Neuronal stem cell (in vitro differentiated cells): ENCODE results near the gene TLL1.

Source experiments
- DNase-seq: peaks from one replicate; pipeline ENCODE4 v3.0.0-alpha.2; 2013; ENCODE audit warnings: low spot score
- H2AFZ ChIP-seq: one replicate; pipeline ENCODE4 v1.6.1; 2013; ENCODE audit warnings: mild to moderate bottlenecking, low read length, inconsistent platforms
- H2AK5ac ChIP-seq: 2 replicates; pipeline ENCODE4 v1.6.1; 2013; ENCODE audit warnings: low read depth, mild to moderate bottlenecking, inconsistent platforms, low read length, moderate library complexity, mixed read lengths
- H2BK120ac ChIP-seq: 2 replicates; pipeline ENCODE4 v1.6.1; 2013; ENCODE audit warnings: low read depth, mild to moderate bottlenecking, inconsistent platforms, low read length, moderate library complexity, mixed read lengths
- H2BK12ac ChIP-seq: one replicate; pipeline ENCODE4 v1.6.1; 2013; ENCODE audit warnings: low read length, inconsistent platforms
- H2BK15ac ChIP-seq: 2 replicates; pipeline ENCODE4 v1.6.1; 2013; ENCODE audit warnings: mild to moderate bottlenecking, low read length, inconsistent platforms, mixed read lengths
- H2BK5ac ChIP-seq: one replicate; pipeline ENCODE4 v1.6.1; 2013; ENCODE audit warnings: inconsistent platforms, mild to moderate bottlenecking, low read length, moderate library complexity
- H3K14ac ChIP-seq: one replicate; pipeline ENCODE4 v1.6.1; 2013; ENCODE audit warnings: low read length, inconsistent platforms
- H3K18ac ChIP-seq: 2 replicates; pipeline ENCODE4 v1.6.1; 2013; ENCODE audit warnings: low read length, inconsistent platforms
- H3K23ac ChIP-seq: 2 replicates; pipeline ENCODE4 v1.6.1; 2013; ENCODE audit warnings: low read depth, mild to moderate bottlenecking, mixed read lengths, low read length, inconsistent platforms; ENCODE audit not compliant: poor library complexity
- H3K27ac ChIP-seq: replicated peaks from 3 replicates; pipeline ENCODE4 v1.5.1; 2013; ENCODE audit warnings: low read length, inconsistent platforms
- H3K27me3 ChIP-seq, 3 experiments: 2 replicates each; pipeline ENCODE4 v1.6.1; 2013; ENCODE audit warnings: low read length in 3 of 3, mild to moderate bottlenecking in 2 of 3, inconsistent platforms in 1 of 3, low read depth in 1 of 3, mixed read lengths in 1 of 3, moderate library complexity in 1 of 3; ENCODE audit not compliant: control insufficient read depth in 3 of 3, insufficient read depth in 3 of 3
- H3K36me3 ChIP-seq, 2 donors: replicated peaks in 1 of 2; 2 replicates each; pipeline ENCODE4 v1.6.1; 2013; ENCODE audit warnings: low read length in 2 of 2; ENCODE audit not compliant: control insufficient read depth in 2 of 2, insufficient read depth in 2 of 2
- H3K4ac ChIP-seq: 2 replicates; pipeline ENCODE4 v1.6.1; 2013; ENCODE audit warnings: inconsistent platforms, mild to moderate bottlenecking, low read length, moderate library complexity
- H3K4me1 ChIP-seq, 2 donors: 1 replicate in 1 of 2; 2 replicates in 1 of 2; pipeline ENCODE4 v1.6.1; 2013; ENCODE audit warnings: low read length in 2 of 2, low read depth in 1 of 2; ENCODE audit not compliant: control insufficient read depth in 2 of 2, insufficient read depth in 1 of 2
- H3K4me2 ChIP-seq: one replicate; pipeline ENCODE4 v1.6.1; 2013; ENCODE audit warnings: mild to moderate bottlenecking, low read length, inconsistent platforms; ENCODE audit not compliant: insufficient read depth, poor library complexity, severe bottlenecking
- H3K4me3 ChIP-seq, 2 donors: 2 replicates each; pipeline ENCODE4 v1.5.1; 2013; ENCODE audit warnings: low read length in 2 of 2, mild to moderate bottlenecking in 2 of 2, inconsistent platforms in 1 of 2, moderate library complexity in 1 of 2
- H3K79me1 ChIP-seq: one replicate; pipeline ENCODE4 v1.6.1; 2013; ENCODE audit warnings: low read depth, mild to moderate bottlenecking, inconsistent platforms, low read length, moderate library complexity
- H3K9ac ChIP-seq: one replicate; pipeline ENCODE4 v1.6.1; 2013; ENCODE audit warnings: mild to moderate bottlenecking, low read depth, low read length, inconsistent platforms; ENCODE audit not compliant: poor library complexity
- H3K9me3 ChIP-seq, 2 donors: replicated peaks in 1 of 2; 2 replicates each; pipeline versions ENCODE3 to v1.6.1; 2013; ENCODE audit warnings: low read length in 2 of 2, mild to moderate bottlenecking in 2 of 2, inconsistent platforms in 1 of 2, low read depth in 1 of 2, mixed read lengths in 1 of 2, moderate library complexity in 1 of 2; ENCODE audit not compliant: control insufficient read depth in 2 of 2, insufficient read depth in 1 of 2
- H4K8ac ChIP-seq: one replicate; pipeline ENCODE4 v1.6.1; 2013; ENCODE audit warnings: low read depth, mild to moderate bottlenecking, inconsistent platforms, low read length, moderate library complexity
- H4K91ac ChIP-seq: one replicate; pipeline ENCODE4 v1.6.1; 2013; ENCODE audit warnings: low read length, low read depth, mild to moderate bottlenecking, inconsistent platforms; ENCODE audit not compliant: poor library complexity
- WGBS, 2 donors: extraction: QIAGEN DNeasy Blood & Tissue Kit; methylation state at CpG; one replicate each; pipeline ENCODE4 v1.1.7; 2013; ENCODE audit warnings: missing lambda C conversion rate in 2 of 2, mixed read lengths in 1 of 2; ENCODE audit not compliant: insufficient read length in 2 of 2, insufficient replicate concordance in 1 of 2; ENCODE audit errors: extremely low coverage in 2 of 2; 5-methylcytosine and 5-hydroxymethylcytosine counted together

TLL1 gene

GRCh38 chr4:166065324-166065723 lies 192.3 kb downstream of the TLL1 start:
- Histone ChIP-seq H3K14ac (no peak overlapping the region), H3K36me3 (no peaks in the 10 kb centered on the region), H2AFZ (no peak overlapping the region), H3K18ac (no peak overlapping the region), H2BK120ac (no peak overlapping the region), H2BK15ac (no peak overlapping the region), H3K4ac (no peak overlapping the region), H4K91ac (no peak overlapping the region), H3K4me3 (no peak overlapping the region), H2AK5ac (no peak overlapping the region), H2BK5ac (no peak overlapping the region), H3K4me2 (no peak overlapping the region), H3K27me3 (no peaks in the 10 kb centered on the region), H3K9me3 (no peaks in the 10 kb centered on the region), H3K9ac (no peak overlapping the region), H2BK12ac (no peak overlapping the region), H3K27ac (no peak overlapping the region), H4K8ac (no peak overlapping the region), H3K4me1 (no peaks in the 10 kb centered on the region), H3K79me1 (no peaks in the 10 kb centered on the region), H3K23ac (no peak overlapping the region)
- DNase-seq, result no peak
- WGBS, 2 donors, result no CpG with 5 or more reads among the region's 2 CpGs

- H3K79me1 ChIP-seq, result no peaks in the 10 kb centered on the region
- H4K91ac ChIP-seq, result no peak overlapping the region
- no peaks in the 10 kb centered on the region for H3K4me1 ChIP-seq
- H3K27me3 ChIP-seq, result no peaks in the 10 kb centered on the region
- no peak overlapping the region for H3K4me2 ChIP-seq
- no peak overlapping the region for H3K23ac ChIP-seq
- no peak overlapping the region for H3K18ac ChIP-seq
- no peaks in the 10 kb centered on the region for H3K36me3 ChIP-seq
- H3K9me3 ChIP-seq, result no peaks in the 10 kb centered on the region
- DNase-seq, result no peak
- no peak overlapping the region for H3K4ac ChIP-seq
- no peak overlapping the region for H2AK5ac ChIP-seq
- no peak overlapping the region for H3K9ac ChIP-seq
- no peak overlapping the region for H4K8ac ChIP-seq
- no peak overlapping the region for H3K14ac ChIP-seq
- no peak overlapping the region for H2AFZ ChIP-seq
- WGBS, 2 donors, result no CpG with 5 or more reads among the region's 1 CpG
- no peak overlapping the region for H2BK12ac ChIP-seq
- H2BK5ac ChIP-seq, result no peak overlapping the region
- no peak overlapping the region for H2BK15ac ChIP-seq
- no peak overlapping the region for H3K27ac ChIP-seq
- H3K4me3 ChIP-seq, result no peak overlapping the region
- no peak overlapping the region for H2BK120ac ChIP-seq
Measured at GRCh38 chr4:166066936-166067335, 193.9 kb downstream of the TLL1 start.

GRCh38 chr4:166067915-166068314 lies 194.9 kb downstream of the TLL1 start:
- no peak overlapping the region for H2AK5ac ChIP-seq
- H3K4me3 ChIP-seq, result no peak overlapping the region
- no peak overlapping the region for H2BK15ac ChIP-seq
- H3K27ac ChIP-seq, result no peak overlapping the region
- H3K9me3 ChIP-seq, result no peaks in the 10 kb centered on the region
- H2BK120ac ChIP-seq, result no peak overlapping the region
- no peaks in the 10 kb centered on the region for H3K36me3 ChIP-seq
- no peak overlapping the region for H3K18ac ChIP-seq
- H4K8ac ChIP-seq, result no peak overlapping the region
- H3K4me2 ChIP-seq, result no peak overlapping the region
- no peak overlapping the region for H3K23ac ChIP-seq
- no peak overlapping the region for H2BK5ac ChIP-seq
- no peak overlapping the region for H2BK12ac ChIP-seq
- no peaks in the 10 kb centered on the region for H3K27me3 ChIP-seq
- H3K14ac ChIP-seq, result no peak overlapping the region
- H3K4me1 ChIP-seq, result no peaks in the 10 kb centered on the region
- H3K79me1 ChIP-seq, result no peaks in the 10 kb centered on the region
- DNase-seq, result no peak
- WGBS, 2 donors, result no CpG with 5 or more reads among the region's 1 CpG
- no peak overlapping the region for H3K4ac ChIP-seq
- H4K91ac ChIP-seq, result no peak overlapping the region
- H3K9ac ChIP-seq, result no peak overlapping the region
- H2AFZ ChIP-seq, result no peak overlapping the region

- H2BK120ac ChIP-seq, result no peak overlapping the region
- H3K4me1 ChIP-seq, result no peaks in the 10 kb centered on the region
- H3K27ac ChIP-seq, result no peak overlapping the region
- no peaks in the 10 kb centered on the region for H3K36me3 ChIP-seq
- H3K23ac ChIP-seq, result no peak overlapping the region
- DNase-seq, result no peak
- no CpG with 5 or more reads among the region's 6 CpGs for WGBS, 2 donors
- H3K18ac ChIP-seq, result no peak overlapping the region
- no peak overlapping the region for H2AFZ ChIP-seq
- no peaks in the 10 kb centered on the region for H3K9me3 ChIP-seq
- H2AK5ac ChIP-seq, result no peak overlapping the region
- no peak overlapping the region for H3K4me2 ChIP-seq
- no peaks in the 10 kb centered on the region for H3K79me1 ChIP-seq
- no peak overlapping the region for H4K8ac ChIP-seq
- H3K4ac ChIP-seq, result no peak overlapping the region
- H4K91ac ChIP-seq, result no peak overlapping the region
- no peak overlapping the region for H3K9ac ChIP-seq
- no peaks in the 10 kb centered on the region for H3K27me3 ChIP-seq
- H2BK12ac ChIP-seq, result no peak overlapping the region
- no peak overlapping the region for H2BK5ac ChIP-seq
- H3K14ac ChIP-seq, result no peak overlapping the region
- no peak overlapping the region for H2BK15ac ChIP-seq
- H3K4me3 ChIP-seq, result no peak overlapping the region
Measured at GRCh38 chr4:166073783-166074182, 200.7 kb downstream of the TLL1 start.
